Ammon's horn (tissue), 1 donor: ENCODE data around the gene ZBTB2.
A peak's percentile ranks its signal among the peaks of the same experiment; 100 is the strongest.

Experiments used
- DNase-seq: peaks from one replicate; pipeline ENCODE4 v3.0.0-alpha.2; 2016; ENCODE audit warnings: low spot score

The ZBTB2 gene, protein sequence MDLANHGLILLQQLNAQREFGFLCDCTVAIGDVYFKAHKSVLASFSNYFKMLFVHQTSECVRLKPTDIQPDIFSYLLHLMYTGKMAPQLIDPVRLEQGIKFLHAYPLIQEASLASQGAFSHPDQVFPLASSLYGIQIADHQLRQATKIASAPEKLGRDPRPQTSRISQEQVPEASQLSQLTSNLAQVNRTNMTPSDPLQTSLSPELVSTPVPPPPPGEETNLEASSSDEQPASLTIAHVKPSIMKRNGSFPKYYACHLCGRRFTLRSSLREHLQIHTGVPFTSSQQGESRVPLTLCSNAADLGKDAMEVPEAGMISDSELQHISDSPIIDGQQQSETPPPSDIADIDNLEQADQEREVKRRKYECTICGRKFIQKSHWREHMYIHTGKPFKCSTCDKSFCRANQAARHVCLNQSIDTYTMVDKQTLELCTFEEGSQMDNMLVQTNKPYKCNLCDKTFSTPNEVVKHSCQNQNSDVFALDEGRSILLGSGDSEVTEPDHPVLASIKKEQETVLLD

DNA sequence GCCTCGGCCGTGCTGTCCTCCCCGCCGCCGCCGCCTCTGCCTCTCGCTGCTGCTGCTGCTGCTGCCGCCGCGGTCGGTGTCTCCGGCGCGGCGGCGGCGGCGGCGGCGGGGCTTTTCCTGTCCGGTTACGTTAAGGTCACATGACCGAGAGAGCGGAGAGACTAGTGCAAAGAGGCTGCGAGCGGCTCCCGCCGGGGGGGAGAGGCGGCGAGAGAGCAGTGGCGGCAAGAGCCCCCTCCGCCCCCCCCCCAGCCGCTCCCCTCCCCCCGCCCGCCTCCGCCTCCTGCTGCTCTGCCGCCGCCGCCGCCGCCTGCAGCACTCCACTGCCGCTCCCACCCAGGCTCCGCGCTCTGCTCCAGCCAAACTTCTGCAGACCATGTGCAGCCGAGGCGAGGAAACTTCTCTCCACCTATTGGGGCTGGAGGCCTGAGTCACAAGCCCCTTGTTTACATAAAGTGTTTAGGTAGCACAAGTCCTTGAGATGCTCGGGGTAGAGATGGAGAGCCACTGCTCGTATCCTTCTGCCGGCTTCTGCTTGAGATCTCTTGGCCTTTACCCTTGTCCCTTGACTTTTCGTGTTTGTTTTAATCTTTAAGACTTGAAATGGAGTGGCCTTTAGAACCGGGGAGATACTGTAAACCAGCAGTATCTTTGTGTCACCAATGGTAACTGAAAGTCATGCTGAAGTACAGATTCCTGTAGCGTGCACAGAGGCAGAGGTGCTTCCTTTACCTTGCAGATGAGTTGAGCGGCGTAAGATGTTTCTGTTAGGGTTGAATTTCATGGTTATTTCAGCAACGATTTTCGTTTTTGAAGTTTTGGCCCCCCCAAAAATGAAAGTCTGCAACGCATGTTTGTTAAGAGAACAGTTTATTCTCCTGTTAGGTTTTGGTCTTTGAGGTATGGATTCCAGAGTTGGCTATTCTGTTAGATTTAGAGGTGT lies at the start of gene ZBTB2:
Gene ZBTB2 (minus strand): TSS at position 89 of the 943 bp plus-strand sequence. CDS start 17,922 bp downstream, outside the sequence.
- peak; percentile 74 for DNase-seq

DNA sequence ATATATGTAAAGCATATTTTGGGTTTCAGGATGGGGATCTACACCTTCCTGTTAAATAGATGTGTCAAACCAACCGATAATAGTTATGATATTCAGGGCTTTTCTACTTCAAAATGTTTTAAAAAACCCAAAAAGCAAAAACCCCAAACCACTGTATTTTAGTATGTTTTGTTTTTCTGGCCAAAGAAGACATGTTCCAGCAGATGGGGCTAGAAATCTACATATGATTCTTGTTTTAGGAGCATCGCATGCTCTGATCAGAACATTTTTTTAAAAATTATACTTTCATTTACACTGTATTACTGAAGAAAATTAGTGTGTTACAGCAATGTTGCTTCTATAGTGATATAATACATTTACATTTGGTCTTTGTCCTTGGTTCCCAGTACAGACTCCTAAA lies 49.6 kb upstream of the ZBTB2 start:
- peak; percentile 25 for DNase-seq

DNA sequence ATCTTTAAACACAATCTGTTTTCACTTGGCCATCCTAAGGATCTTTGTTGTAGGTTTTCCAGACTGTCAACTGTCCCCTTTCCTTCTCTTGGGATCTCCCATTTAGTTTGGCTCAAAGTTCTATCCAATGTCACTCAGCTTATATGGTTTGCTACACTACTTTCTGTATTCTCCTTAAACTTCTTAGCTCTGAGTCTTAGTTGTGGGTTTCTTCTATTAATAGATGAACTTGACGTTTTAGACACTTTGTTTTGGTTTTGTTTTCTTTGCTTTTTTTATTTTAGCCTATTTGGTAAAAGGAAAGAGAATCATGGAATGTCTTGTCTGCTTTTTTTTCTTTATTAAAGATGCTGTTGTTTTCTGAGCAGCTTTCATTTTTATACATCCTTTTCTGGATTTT lies 49.1 kb upstream of the ZBTB2 start:
- DNase-seq, result no peak

DNA sequence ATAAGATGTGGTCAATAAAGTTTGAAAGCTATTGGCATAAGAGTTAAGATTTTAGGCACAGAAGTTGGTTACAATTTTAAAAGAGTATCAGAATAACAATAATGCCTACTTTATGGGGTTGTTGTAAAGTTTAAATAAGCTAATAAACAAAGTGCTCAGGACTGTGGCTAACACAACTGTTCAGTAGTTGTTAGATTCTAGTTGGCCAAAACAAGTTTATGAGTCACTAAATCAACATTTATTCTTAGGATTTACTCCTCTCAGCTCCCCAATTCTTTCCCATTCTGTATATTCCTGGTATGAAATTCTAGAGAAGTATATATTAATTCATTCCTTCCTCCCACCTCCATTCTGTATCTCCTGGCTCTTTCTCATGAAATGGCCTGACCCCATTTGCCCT lies 46.0 kb upstream of the ZBTB2 start:
- DNase-seq, result no peak

DNA sequence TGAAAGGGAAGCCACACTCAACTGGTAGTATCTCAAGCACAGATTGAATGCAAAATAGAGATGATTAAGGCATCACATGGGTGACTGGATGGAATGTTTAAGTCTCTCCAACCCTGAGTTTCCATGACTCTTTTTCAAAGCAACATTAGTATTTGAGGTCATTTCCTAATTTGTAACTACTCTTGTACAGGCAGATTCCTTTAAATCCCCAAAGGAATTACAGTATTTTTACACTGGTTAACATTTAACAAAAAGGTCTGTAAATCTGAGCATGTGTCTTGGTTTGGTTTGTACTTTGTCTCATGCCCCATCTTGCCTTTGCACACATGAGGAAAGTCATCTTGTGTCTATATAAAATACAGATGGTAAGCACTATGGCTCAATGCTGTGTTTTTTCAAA lies 45.4 kb upstream of the ZBTB2 start:
- DNase-seq, result no peak

DNA sequence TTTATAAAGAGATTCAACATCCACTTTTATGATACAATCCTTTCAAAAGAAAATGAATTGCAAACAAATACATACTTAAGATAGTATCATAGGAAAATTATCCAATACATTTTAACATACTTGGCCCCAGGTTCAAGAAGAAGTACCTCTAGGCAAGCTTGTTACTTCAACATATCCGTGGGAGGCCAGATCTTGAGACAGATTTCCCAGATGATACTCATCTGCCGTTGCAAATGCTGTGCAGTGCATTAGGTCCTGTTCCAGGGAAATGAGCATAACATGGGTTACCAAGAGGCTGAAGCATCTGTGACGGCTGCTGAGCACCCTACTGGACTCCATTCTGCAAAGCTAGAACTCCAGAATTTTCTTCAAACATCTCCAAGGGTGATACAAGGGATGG lies 44.9 kb upstream of the ZBTB2 start:
- no peak for DNase-seq

DNA sequence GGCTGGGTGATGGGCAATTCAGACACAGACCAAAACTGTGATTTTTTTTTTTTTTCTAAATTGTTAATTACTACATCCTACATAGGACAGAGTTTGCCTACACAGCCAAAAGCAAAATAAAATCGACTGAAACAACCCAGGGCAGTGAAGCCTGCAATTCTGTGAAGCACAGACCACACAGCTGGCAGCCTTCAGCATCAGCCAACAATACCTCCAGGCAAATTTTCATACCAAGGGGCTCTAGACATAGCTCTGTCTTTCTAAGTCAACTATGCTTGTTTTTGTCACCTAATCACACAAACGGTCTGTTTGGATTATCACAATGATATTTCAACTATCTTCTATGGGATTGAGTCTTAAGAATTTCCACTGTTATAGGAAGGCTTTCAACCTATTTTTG lies 43.0 kb upstream of the ZBTB2 start:
- DNase-seq, result no peak

DNA sequence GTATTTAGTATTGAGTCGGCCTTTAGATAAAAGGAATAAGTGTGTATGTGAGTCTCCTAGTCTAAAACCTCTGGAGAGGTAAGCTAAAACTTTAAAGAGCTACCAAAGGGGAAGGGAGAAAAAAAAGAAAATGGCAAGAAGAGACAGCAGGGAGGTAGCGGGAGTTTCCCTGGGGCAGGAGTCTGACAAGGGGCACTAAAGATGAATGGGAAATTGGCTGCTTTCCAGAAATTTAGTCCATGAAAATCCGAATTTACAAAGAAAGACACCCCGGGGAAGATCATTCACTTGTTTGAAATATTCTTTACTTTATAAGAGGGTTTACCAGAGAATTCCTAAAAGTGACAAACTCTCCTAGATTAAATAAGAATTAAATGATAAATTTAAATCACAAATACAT lies 41.3 kb upstream of the ZBTB2 start:
- DNase-seq, result no peak

DNA sequence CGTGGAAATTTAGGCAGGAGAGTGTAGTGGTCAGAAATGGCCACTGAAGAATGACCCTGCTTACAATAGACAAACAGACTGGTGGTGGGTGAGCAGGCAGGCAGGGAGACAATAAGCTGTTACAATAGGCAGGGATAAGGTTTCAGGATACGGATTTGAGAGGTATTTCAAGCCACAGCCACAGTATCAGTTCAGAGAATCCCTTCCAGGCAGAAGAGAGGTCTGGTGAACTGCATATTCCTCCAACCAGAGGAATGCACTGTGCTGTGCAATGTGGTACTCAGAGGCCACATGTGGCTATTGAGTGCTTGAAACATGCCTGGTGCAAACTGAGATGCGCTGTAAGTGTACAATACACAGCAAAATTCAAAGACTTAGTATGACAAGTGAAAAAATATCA lies 40.0 kb upstream of the ZBTB2 start:
- DNase-seq, result no peak

DNA sequence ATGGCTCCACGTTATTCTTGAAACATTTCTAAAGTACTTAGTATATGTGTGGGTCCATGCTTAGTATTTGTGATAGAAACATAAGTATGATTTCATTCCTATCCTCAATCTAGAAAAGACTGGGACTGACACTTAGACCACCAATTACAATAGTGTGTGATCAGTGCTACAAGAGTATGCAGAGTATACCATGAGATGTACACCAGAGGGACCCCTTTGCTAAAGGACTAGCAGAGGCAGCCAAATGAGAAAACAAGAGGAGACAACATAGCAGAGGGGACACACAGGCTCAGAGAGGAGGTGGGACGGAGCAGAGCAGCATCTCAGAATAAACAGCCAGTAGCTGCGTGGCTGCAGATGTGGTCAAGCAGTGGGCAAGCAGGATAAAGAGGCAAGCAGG lies 39.5 kb upstream of the ZBTB2 start:
- DNase-seq, result no peak

DNA sequence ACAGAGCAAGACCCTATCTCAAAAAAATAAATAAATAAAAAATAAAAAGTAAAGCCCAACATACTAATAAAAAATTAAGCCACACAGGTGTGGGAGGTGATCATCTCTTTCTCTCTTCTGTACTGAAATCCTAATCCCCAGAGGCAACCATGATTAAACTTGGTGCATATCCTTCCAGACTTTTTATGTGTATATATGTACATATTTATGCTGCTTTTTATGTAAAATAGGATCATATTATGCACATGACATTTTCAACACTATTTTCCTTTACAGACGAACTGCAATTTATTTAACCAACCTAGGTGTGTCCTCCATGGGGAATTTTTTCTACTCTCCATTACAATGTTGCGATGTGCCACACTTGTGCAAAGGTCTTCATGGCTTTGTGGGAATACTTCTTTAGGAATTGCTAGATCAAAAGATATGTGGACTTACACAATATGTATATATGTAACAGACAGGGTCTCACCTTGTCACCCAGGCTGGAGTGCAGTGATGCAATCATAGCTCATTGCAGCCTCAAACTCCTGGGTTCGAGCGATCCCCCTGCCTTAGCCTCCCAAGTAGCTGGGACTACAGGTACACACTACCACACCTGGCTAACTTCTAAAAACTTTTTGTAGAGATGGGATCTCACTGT lies 36.9 kb upstream of the ZBTB2 start:
- DNase-seq, result no peak

DNA sequence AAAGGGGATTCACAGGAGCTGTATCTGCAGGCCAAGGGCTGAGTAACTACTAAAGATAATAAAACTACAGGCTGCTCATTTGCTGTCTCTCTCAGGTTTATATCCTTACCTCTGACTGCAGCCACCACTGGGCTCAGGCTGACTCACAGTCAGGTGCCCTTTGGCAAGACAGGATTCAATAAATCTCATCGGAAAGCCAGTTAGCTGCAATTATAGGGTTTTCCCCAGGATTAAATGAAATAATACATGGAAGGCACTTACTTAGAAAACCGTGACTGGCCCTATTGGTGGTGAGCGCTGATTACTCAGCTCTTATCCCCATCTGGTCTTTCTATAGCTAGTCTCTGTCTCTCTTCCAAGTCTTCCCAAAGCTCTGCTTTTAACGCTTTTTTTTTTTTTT lies 34.2 kb upstream of the ZBTB2 start:
- no peak for DNase-seq

DNA sequence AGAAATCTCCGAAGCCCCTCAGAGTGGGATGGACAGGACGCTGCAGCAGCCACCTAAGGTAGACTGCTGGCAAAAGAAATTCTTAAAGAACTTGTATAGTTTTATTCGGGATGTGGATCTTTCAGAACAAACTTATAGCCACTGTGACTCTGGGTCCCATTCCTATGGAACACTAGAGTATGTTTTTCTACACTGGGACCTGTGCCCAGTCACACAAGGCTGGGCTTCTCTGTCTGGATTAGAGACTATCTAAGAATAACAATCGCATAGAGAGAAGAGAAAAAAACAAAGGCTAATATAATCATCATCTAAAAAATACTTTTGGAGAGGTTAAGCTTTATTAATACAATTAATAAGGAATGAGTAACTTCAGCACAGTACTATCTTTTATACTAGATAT lies 31.6 kb upstream of the ZBTB2 start:
- no peak for DNase-seq

DNA sequence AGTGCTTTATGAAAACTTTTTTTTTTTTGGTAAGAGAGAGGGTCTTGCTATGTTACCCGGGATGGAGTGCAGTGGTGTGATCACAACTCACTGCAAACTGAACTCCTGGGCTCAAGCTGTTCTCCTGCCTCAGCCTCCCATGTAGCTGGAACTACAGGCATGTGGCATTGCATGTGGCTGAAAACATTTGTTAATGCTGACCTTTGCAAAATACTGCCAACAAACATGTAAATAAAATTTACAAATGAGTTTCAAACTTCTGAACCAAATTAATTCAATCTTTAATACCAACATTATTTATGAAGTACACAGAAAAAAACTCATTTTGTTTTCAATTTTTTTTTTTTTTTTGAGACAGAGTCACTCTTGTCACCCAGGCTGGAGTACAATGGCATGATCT lies 26.1 kb upstream of the ZBTB2 start:
- no peak for DNase-seq

DNA sequence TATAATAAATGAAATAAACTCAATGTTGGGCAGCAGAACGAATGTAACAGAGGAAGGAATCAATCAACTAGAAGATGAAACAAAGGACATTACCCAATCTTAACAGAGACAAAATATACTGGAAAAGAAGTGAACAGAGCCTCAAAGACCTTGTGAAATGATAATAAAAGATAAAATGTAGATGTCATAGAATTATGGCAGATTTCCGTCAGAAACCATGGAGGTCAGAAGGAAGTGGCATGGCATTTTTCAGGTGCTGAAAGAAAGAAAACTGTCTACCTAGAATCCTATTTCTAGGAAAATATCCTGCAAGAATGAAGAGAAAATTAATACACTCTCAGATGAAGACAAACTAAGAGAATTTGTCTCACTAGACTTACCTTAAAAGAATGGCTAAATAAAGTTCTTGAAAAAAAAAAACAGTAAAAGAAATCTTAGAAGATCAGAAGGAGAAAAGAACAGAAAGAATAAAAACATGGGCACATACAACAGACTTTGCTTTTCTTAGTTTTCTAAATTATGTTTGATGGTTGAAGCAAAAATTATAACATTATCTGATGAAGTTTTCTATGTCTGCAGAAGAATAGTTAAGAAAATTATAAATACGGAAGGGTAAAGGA lies 23.4 kb upstream of the ZBTB2 start:
- no peak for DNase-seq

DNA sequence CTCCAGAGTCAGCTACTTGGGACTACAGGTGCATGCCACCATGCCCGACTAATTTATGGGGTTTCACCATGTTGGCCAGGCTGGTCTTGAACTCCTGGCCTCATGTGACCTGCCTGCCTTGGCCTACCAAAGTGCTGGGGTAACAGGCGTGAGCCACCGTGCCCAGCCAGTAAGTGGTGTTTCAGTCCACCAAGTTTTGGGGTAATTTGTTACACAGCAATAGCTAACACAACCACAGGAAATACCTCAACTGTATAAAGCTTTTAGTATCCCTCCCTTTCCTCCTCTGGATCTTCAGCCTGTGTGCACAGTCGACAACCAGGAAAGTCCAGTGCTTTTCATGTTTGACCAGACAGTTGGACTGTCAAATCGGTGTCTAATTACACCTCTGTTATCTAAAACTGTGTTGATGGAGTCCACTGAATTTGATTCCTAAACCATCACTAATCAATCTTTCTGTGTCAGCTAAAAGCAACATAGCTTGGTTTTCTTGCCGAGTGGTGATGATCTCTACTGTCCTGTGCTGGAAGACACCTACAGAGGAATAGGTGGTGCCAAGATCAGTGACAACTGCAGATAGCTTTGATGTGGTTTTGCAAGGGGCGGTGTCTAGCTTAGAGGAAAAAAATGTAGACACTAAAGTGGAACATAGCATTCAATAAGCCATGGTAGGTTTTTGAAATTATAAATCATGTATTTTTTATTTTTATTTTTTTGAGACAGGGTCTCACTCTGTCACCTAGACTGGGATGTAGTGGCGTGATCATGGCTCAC lies 22.2 kb upstream of the ZBTB2 start:
- no peak for DNase-seq

DNA sequence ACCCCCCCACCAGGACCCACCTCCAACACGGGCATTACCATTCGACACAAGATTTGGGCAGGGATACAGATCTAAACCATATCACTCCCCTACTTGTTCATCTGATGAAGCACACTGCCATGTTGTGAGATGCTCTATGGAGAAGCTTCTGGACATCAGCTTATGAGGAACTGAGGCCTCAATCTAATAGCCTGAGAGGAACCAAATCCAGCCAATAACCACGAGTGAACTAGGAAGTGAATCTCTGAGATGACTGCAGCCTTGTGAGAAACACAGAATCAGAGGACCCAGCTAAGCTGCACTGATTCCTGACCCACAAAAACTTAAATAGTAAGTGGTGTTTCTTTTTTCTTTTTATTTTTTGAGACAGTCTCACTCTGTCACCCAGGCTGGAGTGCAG lies 21.6 kb upstream of the ZBTB2 start:
- DNase-seq, result no peak

DNA sequence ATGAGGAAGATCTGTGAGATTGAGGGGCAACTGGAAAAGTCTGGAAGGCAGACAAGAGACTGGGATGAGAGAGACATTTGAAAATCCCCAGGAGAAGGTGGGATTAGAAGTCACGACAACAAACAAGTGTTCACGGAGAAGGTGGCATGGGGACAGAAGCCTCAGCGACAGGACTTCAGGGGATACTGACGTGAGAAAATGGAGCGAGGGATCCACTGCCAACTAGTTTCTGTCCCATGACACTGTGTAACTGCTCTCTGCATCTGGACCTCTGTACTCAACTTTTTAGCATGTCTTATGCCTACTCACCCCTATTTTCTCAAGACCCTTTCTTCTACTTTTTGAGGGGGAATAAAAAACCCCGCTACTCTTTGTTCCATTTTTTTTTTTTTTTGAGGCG lies 18.3 kb upstream of the ZBTB2 start:
- no peak for DNase-seq

DNA sequence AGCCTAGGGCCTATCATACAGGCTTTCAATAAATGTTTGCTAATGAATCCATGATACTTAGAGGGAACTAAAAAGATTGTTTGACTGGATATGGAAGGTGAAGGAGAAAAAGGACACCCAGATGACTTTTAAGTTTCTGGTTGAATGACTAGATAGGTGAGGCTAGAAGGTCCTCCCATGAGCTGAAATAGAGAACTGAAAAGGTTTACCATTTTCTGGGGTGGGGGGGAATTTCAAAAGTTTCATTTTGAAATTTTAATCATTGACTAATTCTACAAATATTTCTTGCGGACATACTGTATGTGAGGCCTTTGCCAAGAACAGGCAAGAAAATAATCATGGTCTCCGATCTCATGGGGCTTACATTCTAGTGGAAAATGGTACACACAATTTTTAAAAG lies 17.9 kb upstream of the ZBTB2 start:
- DNase-seq, result no peak

DNA sequence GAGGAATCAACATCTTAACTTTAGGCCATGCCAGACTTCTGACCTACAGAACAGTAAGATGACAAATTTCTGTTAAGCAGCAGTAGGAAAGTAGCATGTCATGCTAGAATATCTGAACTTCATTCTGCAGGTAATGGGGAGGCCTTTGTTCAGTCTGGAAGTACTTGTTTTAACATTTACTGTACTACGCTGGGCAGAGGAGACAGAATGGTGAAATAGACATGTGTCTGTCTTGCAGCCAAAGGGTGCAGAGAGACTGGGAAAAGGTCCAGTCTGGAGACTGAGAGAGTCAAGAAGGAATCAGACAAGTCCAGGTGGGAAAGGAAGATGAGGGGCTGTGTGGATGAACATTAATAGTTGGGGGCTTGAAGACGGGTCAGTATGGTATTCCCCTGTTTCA lies 17.5 kb upstream of the ZBTB2 start:
- DNase-seq, result no peak

DNA sequence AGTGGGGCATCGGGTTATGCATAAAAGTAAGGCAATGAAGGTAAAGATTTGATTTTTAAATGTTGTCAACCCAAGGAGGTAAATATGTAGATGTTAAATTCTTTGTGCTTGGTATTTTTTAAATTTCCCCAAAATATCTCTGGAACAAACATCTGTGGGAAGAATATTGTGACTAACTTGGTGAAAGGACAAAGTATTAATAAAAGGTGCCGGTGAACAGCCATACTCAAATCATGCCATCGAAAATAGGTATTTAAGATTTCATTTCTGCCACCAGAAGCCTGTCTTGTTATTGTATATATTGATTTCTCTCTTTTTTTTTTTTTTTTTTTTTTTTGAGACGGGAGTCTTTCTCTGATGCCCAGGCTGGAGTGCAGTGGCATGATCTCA lies 12.6 kb upstream of the ZBTB2 start:
- no peak for DNase-seq
